Mucosa of descending colon (tissue), 3 donors: ENCODE results near the gene ESF1. TPM values are rescaled to one million over a fixed set of nuclear protein-coding genes. Genes with fewer than 3 reads are reported as not detected.

Experiments used
- ATAC-seq: fragments of 200-7000 bp; cut with Tn5 transposase; one replicate; pipeline ENCODE4 v1.9.1; 2020; ENCODE audit warnings: mild to moderate bottlenecking, moderate library complexity
- DNase-seq, 3 donors: peaks; one replicate each; pipeline ENCODE4 v3.0.0-alpha.2; 2020
- H3K36me3 ChIP-seq: fragments of 200-600 bp; one replicate; pipeline ENCODE4 v1.8.0; 2021; ENCODE audit warnings: low read depth, mild to moderate bottlenecking
- H3K4me1 ChIP-seq: fragments of 200-600 bp; one replicate; pipeline ENCODE4 v1.8.0; 2021; ENCODE audit warnings: low read depth, mild to moderate bottlenecking
- H3K4me3 ChIP-seq: fragments of 200-600 bp; one replicate; pipeline ENCODE4 v1.8.0; 2021; ENCODE audit warnings: mild to moderate bottlenecking
- H3K9me3 ChIP-seq: fragments of 200-600 bp; one replicate; pipeline ENCODE4 v1.8.0; 2021; ENCODE audit warnings: mild to moderate bottlenecking
- CTCF ChIP-seq: fragments of 200-600 bp; IDR thresholded peaks from one replicate; pipeline ENCODE4 v1.8.0; 2022; ENCODE audit warnings: antibody characterized with exemption, mild to moderate bottlenecking
- intact Hi-C, 2 donors: fragments of 100-400 bp; cut with DNase I in 1 of 2; cut with micrococcal nuclease in 1 of 2; formaldehyde crosslinking; loops; one replicate each; pipeline versions ENCODE4 v1.11.0 to v1.11.1; 2022; cut with DNase I, micrococcal nuclease
- total RNA-seq, 3 donors: library from RNA; stranded (reverse); fragmentation: NEBNext Ultra II Directional in 2 of 3; extraction: Animal tissue kit (Norgen Biotek cat#: 25700) in 2 of 3; gene quantifications; one replicate each; pipeline versions ENCODE4 v1.2.1 to v1.2.4, GENCODE V29; 2021 to 2023
- donor health status: DM: no; HTN: no; CAD: no; lungs with moderate emphysema.
- donor health status: DM: no; HTN: no; CAD: no.
- donor health status: DM: no; HTN: yes; CAD: no.

ESF1 gene
- total RNA-seq, 3 donors from 2014 or later = 10.0 to 16.2 (median 10.9) TPM

DNA sequence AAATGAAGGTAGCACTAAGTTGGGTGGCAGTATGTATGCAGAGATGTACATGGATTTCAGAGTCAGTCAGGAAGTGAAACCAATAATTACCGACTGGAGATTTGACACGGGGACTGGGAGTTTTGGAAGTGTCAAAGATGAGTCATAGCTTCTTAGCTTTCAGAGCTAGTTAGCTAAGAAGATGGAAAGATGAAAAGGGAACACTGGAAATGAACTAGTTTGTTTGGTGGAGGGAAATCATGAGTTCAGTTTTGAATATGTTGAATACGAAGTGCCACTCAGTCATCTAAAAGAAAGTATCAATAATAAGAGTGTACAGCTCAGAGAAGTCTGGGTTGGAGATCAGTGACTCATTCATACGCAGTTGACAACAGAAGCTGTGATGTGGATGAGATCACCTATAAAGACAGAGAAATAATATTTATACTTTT lies 7.5 kb downstream of the ESF1 start:
- no peaks in the 10 kb centered on the region for H3K9me3 ChIP-seq
- no peaks in the 10 kb centered on the region for H3K4me1 ChIP-seq
- DNase-seq (no peak), ATAC-seq (no peak)
- H3K4me3 ChIP-seq = no peak overlapping the region
- no peaks in the 10 kb centered on the region for H3K36me3 ChIP-seq
- intact Hi-C loops = loop anchor here in 1 of 2 donors (10.0 kb wide), 1 partner anchor 662 kb away; no protein-coding TSS in a partner anchor
- no peak for TF ChIP-seq CTCF

- ATAC-seq (no peak), DNase-seq (no peak)
- no peak overlapping the region for H3K4me3 ChIP-seq
- H3K4me1 ChIP-seq = no peaks in the 10 kb centered on the region
- no peak for TF ChIP-seq CTCF
- H3K9me3 ChIP-seq = no peaks in the 10 kb centered on the region
- no peaks in the 10 kb centered on the region for H3K36me3 ChIP-seq
- intact Hi-C loops = loop anchor here in 1 of 2 donors (10.0 kb wide), 1 partner anchor 661 kb away; no protein-coding TSS in a partner anchor
These were observed 8.9 kb downstream of the ESF1 start for GRCh38 chr20:13775867-13776266.

- H3K4me1 ChIP-seq = no peaks in the 10 kb centered on the region
- DNase-seq (no peak), ATAC-seq (no peak)
- H3K36me3 ChIP-seq = no peaks in the 10 kb centered on the region
- no peak overlapping the region for H3K4me3 ChIP-seq
- no peak for TF ChIP-seq CTCF
- intact Hi-C loops = loop anchor here in 1 of 2 donors (10.0 kb wide), 1 partner anchor 658 kb away; no protein-coding TSS in a partner anchor
- H3K9me3 ChIP-seq = no peaks in the 10 kb centered on the region
These were observed 12.2 kb downstream of the ESF1 start for GRCh38 chr20:13772529-13772928.

GRCh38 chr20:13771853-13772453 lies 12.8 kb downstream of the ESF1 start:
- intact Hi-C loops = loop anchor here in 1 of 2 donors (10.0 kb wide), 1 partner anchor 657 kb away; no protein-coding TSS in a partner anchor
- no peak for TF ChIP-seq CTCF
- no peak for DNase-seq
- Histone ChIP-seq H3K4me1 (no peaks in the 10 kb centered on the region), H3K4me3 (no peak overlapping the region), H3K9me3 (no peaks in the 10 kb centered on the region), H3K36me3 (no peaks in the 10 kb centered on the region)
- ATAC-seq = no peak

- Histone ChIP-seq H3K36me3 (no peaks in the 10 kb centered on the region), H3K9me3 (no peaks in the 10 kb centered on the region), H3K4me3 (no peak overlapping the region), H3K4me1 (no peaks in the 10 kb centered on the region)
- no peak for ATAC-seq
- no peak for TF ChIP-seq CTCF
- no peak for DNase-seq
- intact Hi-C loops = loop anchor here in 1 of 2 donors (10.0 kb wide), 1 partner anchor 655 kb away; no protein-coding TSS in a partner anchor
These were observed 14.6 kb downstream of the ESF1 start for GRCh38 chr20:13770141-13770540.
